Measurements from ENCODE around the gene ARL6IP5. TPM values are rescaled to one million over a fixed set of nuclear protein-coding genes. Genes with fewer than 3 reads are reported as not detected.

ARL6IP5 gene
- total RNA-seq, 3 donors from 2014 or later (not counting 1 experiment from before 2014, with no cell fraction given), result 98.1 to 132 (median 105) TPM

GRCh38 chr3:69104586-69104985 lies 19.8 kb downstream of the ARL6IP5 start:
- no peak for ATAC-seq
- H3K4me1 Mint-ChIP-seq, result peaks cover 32 to 33% of the 10 kb centered on the region in 2 donors
- peaks cover 49% of the 10 kb centered on the region for H3K36me3 ChIP-seq (ENCODE audit: control insufficient read depth, insufficient read depth, low read length)

GRCh38 chr3:69105320-69105719 lies 20.6 kb downstream of the ARL6IP5 start:
- Histone ChIP-seq H3K36me3 (ENCODE audit: control insufficient read depth, insufficient read depth, low read length) (peaks cover 45% of the 10 kb centered on the region), H3K9me3 (ENCODE audit: control insufficient read depth, insufficient read depth, low read length) (no peaks in the 10 kb centered on the region), H3K4me3 (ENCODE audit: low read length) (no peak overlapping the region), H3K4me1 (ENCODE audit: control insufficient read depth, insufficient read depth, low read length) (peaks cover 4% of the 10 kb centered on the region), H3K27me3 (ENCODE audit: control insufficient read depth, insufficient read depth, low read length) (no peaks in the 10 kb centered on the region), H3K27ac (ENCODE audit: low read length) (no peak overlapping the region)
- no peaks in the 10 kb centered on the region for H3K27me3 Mint-ChIP-seq (ENCODE audit: low read depth in 2 of 2)
- DNase-seq (no peak), ATAC-seq (no peak)
- H3K4me1 Mint-ChIP-seq, result peaks cover 26 to 27% of the 10 kb centered on the region in 2 donors
- H3K9me3 Mint-ChIP-seq, result no peaks in the 10 kb centered on the region
- H3K4me3 Mint-ChIP-seq, result no peak overlapping the region
- 54% methylated on average over 2 of the region's 3 CpGs for WGBS (ENCODE audit: insufficient coverage)
- peaks cover 25% of the 10 kb centered on the region for H3K36me3 Mint-ChIP-seq
- no peak for TF ChIP-seq CTCF (IDR thresholded peaks at IDR 0.05)
- H3K27ac Mint-ChIP-seq, result peak overlapping the region; percentile 35 to 82
- intact Hi-C loops (cut with micrococcal nuclease), result no loop called here

More at GRCh38 chr3:69104586-69104985, 19.8 kb downstream of the ARL6IP5 start:
- intact Hi-C loops (cut with micrococcal nuclease), result no loop called here
- Histone ChIP-seq H3K4me3 (ENCODE audit: low read length) (no peak overlapping the region), H3K4me1 (ENCODE audit: control insufficient read depth, insufficient read depth, low read length) (peaks cover 4% of the 10 kb centered on the region), H3K27me3 (ENCODE audit: control insufficient read depth, insufficient read depth, low read length) (no peaks in the 10 kb centered on the region), H3K9me3 (ENCODE audit: control insufficient read depth, insufficient read depth, low read length) (no peaks in the 10 kb centered on the region), H3K27ac (ENCODE audit: low read length) (no peak overlapping the region)
- Mint-ChIP-seq H3K36me3 (peaks cover 25% of the 10 kb centered on the region), H3K27me3 (ENCODE audit: low read depth in 2 of 2) (no peaks in the 10 kb centered on the region), H3K9me3 (no peaks in the 10 kb centered on the region), H3K4me3 (no peak overlapping the region), H3K27ac (peak overlapping the region; percentile 48 to 82)
- no peak for TF ChIP-seq CTCF (IDR thresholded peaks at IDR 0.05)
- no peak for DNase-seq
- 92% methylated on average over 5 of the region's 8 CpGs for WGBS (ENCODE audit: insufficient coverage)

GRCh38 chr3:69107841-69108240 lies 23.1 kb downstream of the ARL6IP5 start:
- peaks cover 24% of the 10 kb centered on the region for H3K36me3 Mint-ChIP-seq
- intact Hi-C loops (cut with micrococcal nuclease), result no loop called here
- H3K4me1 Mint-ChIP-seq, result peaks cover 14% of the 10 kb centered on the region in 2 donors
- no peaks in the 10 kb centered on the region for H3K9me3 ChIP-seq (ENCODE audit: control insufficient read depth, insufficient read depth, low read length)
- H3K9me3 Mint-ChIP-seq, result no peaks in the 10 kb centered on the region
- H3K27ac ChIP-seq (ENCODE audit: low read length), result no peak overlapping the region
- no peak for TF ChIP-seq CTCF (IDR thresholded peaks at IDR 0.05)
- peaks cover 33% of the 10 kb centered on the region for H3K36me3 ChIP-seq (ENCODE audit: control insufficient read depth, insufficient read depth, low read length)
- no peaks in the 10 kb centered on the region for H3K27me3 Mint-ChIP-seq (ENCODE audit: low read depth in 2 of 2)
- H3K27ac Mint-ChIP-seq, result peak overlapping the region; percentile 16 to 47
- H3K4me3 Mint-ChIP-seq, result no peak overlapping the region
- ATAC-seq (no peak), DNase-seq (no peak)
- no peak overlapping the region for H3K4me3 ChIP-seq (ENCODE audit: low read length)
- no peaks in the 10 kb centered on the region for H3K4me1 ChIP-seq (ENCODE audit: control insufficient read depth, insufficient read depth, low read length)
- 81% methylated on average over 4 of the region's 5 CpGs for WGBS (ENCODE audit: insufficient coverage)
- no peaks in the 10 kb centered on the region for H3K27me3 ChIP-seq (ENCODE audit: control insufficient read depth, insufficient read depth, low read length)

GRCh38 chr3:69108811-69109210 lies 24.1 kb downstream of the ARL6IP5 start:
- 84% methylated on average over 5 of the region's 5 CpGs for WGBS (ENCODE audit: insufficient coverage)
- Mint-ChIP-seq H3K27me3 (ENCODE audit: low read depth in 2 of 2) (no peaks in the 10 kb centered on the region), H3K4me3 (no peak overlapping the region), H3K9me3 (no peaks in the 10 kb centered on the region), H3K36me3 (peaks cover 14% of the 10 kb centered on the region), H3K4me1 (peaks cover 9% of the 10 kb centered on the region in 2 donors), H3K27ac (no peak overlapping the region)
- H3K4me1 ChIP-seq (ENCODE audit: control insufficient read depth, insufficient read depth, low read length), result no peaks in the 10 kb centered on the region
- intact Hi-C loops (cut with micrococcal nuclease), result no loop called here
- no peak for DNase-seq
- no peak overlapping the region for H3K4me3 ChIP-seq (ENCODE audit: low read length)
- H3K9me3 ChIP-seq (ENCODE audit: control insufficient read depth, insufficient read depth, low read length), result no peaks in the 10 kb centered on the region
- H3K27ac ChIP-seq (ENCODE audit: low read length), result no peak overlapping the region
- TF ChIP-seq CTCF (IDR thresholded peaks at IDR 0.05), result no peak
- H3K36me3 ChIP-seq (ENCODE audit: control insufficient read depth, insufficient read depth, low read length), result peaks cover 23% of the 10 kb centered on the region
- ATAC-seq, result no peak
- H3K27me3 ChIP-seq (ENCODE audit: control insufficient read depth, insufficient read depth, low read length), result no peaks in the 10 kb centered on the region
